ENCODE data around the gene PTPRJ.

Gene PTPRJ

GRCh38 chr11:48036011-48036410, 55.7 kb downstream of the PTPRJ start:
- peak in 9 of 56 donors; percentile 10 to 60 (median 21) for DNase-seq

GRCh38 chr11:48036466-48036865, 56.1 kb downstream of the PTPRJ start:
- DNase-seq, result no peak

GRCh38 chr11:48037709-48038468, 57.5 kb downstream of the PTPRJ start:
- DNase-seq, result no peak

GRCh38 chr11:48040830-48041444, 60.6 kb downstream of the PTPRJ start:
- no peak for DNase-seq

GRCh38 chr11:48041877-48042695, 61.7 kb downstream of the PTPRJ start:
- peak in 22 of 56 donors; percentile 14 to 51 (median 32) for DNase-seq

GRCh38 chr11:48043111-48043990, 63.0 kb downstream of the PTPRJ start:
- DNase-seq, result no peak

GRCh38 chr11:48043991-48044512, 63.7 kb downstream of the PTPRJ start:
- DNase-seq, result no peak

- DNase-seq, result peak in 14 of 56 donors; percentile 16 to 65 (median 20)
Observed at GRCh38 chr11:48044577-48044976, 64.2 kb downstream of the PTPRJ start.

GRCh38 chr11:48045536-48045935, 65.2 kb downstream of the PTPRJ start:
- DNase-seq, result no peak

- peak in 6 of 56 donors; percentile 14 to 36 (median 20) for DNase-seq
Observed at GRCh38 chr11:48047616-48048015, 67.3 kb downstream of the PTPRJ start.

GRCh38 chr11:48049036-48049435, 68.7 kb downstream of the PTPRJ start:
- DNase-seq, result peak in 1 of 56 donors; percentile 39

- no peak for DNase-seq
Observed at GRCh38 chr11:48050304-48050703, 69.9 kb downstream of the PTPRJ start.

GRCh38 chr11:48051217-48051830, 71.0 kb downstream of the PTPRJ start:
- DNase-seq, result no peak

- no peak for DNase-seq
Observed at GRCh38 chr11:48052183-48053044, 72.1 kb downstream of the PTPRJ start.

GRCh38 chr11:48054994-48055291, 74.6 kb downstream of the PTPRJ start:
- no peak for DNase-seq

- no peak for DNase-seq
Observed at GRCh38 chr11:48055292-48056132, 75.2 kb downstream of the PTPRJ start.

GRCh38 chr11:48056325-48057183, 76.2 kb downstream of the PTPRJ start:
- DNase-seq, result no peak

- DNase-seq, result no peak
Observed at GRCh38 chr11:48058064-48058463, 77.7 kb downstream of the PTPRJ start.
